Activated CD8-positive, alpha-beta memory T cell treated with anti-CD3 and anti-CD28 coated beads, Interleukin-2, amount 50 U/mL, for 1 hour (primary cell): ENCODE results near the gene KCMF1.

Experiments used
- DNase-seq: peaks from one replicate; pipeline ENCODE4 v3.0.0-alpha.2; 2020; ENCODE audit errors: extremely low read depth

The KCMF1 gene

DNA sequence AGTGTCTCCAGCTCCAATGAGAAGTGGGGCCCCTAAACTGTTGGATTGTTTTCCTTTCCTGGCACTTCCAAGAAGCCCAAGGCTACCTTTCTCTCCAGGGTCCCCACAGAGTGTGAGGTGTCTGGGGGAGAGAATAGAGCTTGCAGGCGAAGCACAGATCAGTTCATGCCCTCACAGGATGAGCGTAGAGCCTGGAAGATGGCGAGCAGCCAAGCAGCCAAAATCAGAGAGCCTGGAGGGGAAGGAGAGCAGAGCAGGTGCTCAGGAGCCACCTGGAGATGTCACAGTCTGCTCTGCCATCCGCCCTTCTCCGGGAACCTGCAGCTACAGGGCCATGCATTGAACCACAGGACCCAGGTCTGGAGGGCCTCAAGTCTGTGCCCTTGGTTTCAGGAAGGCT, 107.6 kb downstream of the KCMF1 start:
- DNase-seq: no peak

DNA sequence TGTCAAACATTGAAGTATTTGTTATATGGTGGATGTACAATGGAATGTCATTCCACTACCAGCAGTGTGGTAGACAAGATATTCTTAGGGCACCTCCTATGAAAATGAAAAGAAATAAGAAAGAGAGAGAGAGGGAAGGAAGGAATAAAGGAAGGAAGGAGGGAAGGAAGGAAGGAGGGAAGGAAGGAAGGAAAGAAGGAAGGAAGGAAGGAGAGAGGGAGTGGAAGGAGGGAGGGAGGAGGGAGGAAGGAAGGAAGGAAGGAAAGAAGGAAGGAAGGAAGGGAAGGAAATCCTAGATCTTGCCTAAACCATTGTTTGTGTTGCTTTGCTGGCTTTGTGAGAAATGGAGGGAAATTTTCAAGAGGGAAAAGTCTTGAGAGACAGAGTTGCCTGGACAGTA, 112.1 kb downstream of the KCMF1 start:
- no peak for DNase-seq

DNA sequence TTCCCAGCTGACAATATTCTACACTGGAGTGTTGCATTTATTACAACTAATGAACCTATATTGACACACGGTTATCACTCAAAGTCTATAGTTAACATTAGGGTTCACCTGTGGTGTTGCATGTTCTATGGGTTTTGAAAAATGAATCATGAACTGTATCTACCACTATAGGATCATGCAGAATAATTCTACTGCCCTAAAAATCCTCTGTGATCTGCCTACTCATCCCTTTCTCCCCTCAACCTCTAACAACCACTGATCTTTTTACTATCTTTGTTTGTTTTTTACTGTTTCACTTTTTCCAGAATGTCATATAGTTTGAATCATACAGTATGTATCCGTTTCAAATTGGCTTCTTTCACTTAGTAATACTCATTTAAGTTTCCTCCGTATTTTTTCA, 114.6 kb downstream of the KCMF1 start:
- no peak for DNase-seq

DNA sequence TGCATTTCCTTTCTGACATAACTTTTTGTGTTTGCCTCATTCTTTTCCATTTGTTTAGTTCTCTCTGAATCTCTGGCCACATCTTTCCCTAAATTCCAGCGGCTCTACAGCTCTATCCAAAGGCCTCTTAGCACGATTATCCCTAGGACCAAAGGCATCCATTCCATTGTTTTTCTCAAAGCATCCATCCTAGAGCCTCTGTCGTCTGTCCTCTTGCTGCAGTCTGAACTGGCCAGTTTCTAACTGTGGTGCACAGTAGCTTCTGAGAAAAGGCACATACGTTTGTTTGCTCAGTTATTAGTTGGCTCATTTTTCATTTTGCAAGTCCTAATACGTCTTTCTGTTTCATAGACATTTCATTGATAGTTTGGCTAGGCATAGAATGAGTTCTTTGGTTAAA, 116.6 kb downstream of the KCMF1 start:
- DNase-seq: no peak

DNA sequence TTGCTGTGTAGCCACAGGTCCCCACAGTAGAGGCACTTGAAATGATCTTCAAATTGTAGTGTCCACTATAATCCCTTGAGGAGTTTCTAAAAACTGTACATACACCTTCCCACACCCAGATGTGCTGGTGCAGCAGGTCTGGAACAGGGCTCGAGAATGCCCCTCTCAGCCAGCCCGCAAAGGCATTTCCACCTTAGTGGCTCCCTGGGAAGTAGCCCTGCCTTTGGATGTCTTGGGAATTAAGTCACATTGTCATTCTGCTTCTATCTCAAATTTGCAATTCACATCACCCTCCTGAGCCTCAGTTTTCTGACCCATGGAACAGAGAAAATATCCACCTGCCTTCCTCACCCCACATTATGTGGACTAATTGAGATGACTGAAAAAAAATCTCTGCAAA, 118.0 kb downstream of the KCMF1 start:
- no peak for DNase-seq

- DNase-seq: no peak
These were observed 118.6 kb downstream of the KCMF1 start for GRCh38 chr2:85089585-85089984.

DNA sequence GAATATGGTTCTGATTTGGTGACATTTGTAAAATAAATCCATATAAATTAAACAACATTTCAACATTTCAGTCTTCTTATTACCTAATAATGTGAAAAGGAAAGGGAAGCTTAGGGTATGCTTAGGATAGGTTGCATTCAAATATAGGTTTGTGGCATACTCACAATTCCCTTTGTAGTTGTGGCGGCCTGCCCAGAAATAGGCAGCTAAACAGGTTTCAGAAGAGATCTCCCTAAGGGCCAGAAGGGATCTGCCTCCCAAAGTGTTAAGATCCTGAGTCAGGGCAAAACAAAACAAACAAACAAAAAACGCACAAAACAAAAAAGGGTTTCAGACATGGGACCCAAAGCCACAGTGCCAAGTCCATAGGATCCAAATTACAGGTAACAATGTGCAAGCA, 120.9 kb downstream of the KCMF1 start:
- DNase-seq: no peak

DNA sequence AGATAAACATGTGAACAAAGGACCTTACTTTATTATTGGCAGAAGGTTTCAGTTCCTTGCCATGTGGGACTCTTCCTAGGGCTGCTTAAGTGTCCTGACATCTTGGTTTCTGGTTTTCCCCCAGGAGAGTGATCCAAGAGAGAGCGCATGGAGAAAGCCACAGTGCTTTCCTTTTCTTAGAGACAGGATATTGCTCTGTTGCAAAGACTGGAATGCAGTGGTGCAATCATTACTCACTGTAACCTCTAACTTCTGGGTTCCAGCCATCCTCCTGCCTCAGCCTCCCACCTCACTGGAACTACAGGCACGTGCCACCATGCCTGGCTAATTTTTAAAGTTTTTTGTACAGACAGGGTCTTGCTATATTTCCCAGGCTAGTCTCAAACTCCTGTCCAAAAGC, 124.1 kb downstream of the KCMF1 start:
- DNase-seq: no peak

GRCh38 chr2:85096616-85097015, 125.7 kb downstream of the KCMF1 start:
- no peak for DNase-seq

DNA sequence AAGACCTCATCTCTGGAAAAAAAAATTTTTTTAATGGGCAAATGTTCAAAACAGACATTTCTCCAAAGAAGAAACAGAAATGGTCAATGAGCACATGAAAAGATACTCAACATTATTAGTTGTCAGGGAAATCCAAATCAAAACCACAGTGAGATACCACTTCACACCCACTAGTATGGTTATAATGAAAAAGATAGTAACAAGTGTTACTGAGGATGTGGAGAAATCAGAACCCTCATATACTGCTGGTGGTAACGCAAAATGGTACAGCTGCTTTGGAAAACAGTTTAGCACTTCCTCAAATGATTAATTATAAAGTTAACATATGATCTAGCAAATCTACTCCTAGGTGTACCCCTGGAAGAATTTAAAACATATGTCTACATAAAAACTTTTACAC, 133.3 kb downstream of the KCMF1 start:
- no peak for DNase-seq

DNA sequence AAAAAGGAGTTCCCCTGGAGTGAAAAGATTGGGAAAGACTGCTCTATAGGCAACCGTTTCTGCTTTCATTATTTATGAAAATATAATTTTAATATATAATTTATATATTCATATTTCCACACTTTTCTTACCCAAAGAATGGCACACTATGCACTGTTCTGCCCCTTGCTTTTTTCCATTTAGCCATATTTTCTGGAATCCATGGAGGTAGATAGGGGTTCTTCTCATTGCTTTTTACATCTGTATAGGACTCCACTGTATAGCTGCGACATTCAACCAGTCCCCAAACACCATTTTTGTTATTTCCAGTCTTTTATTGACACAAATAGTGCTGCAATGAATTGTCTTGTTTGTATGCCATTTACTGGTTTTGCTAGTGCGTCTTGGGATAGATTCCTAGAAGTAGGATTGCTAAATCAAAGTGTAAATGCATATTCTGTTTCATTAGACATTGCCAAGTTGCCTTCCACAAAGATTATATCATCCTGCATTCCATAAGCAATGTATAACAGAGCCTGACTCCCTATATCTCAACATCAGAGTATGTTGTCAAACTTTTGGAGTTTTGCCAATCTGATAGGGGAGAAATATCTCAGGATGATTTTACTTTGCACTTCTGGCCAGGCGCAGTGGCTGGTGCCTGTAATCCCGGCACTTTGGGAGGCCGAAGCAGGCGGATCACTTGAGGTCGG, 135.7 kb downstream of the KCMF1 start:
- no peak for DNase-seq
